Memory B cell (primary cell): ENCODE measurements around the gene PKD2L1.

Experiments used
- ATAC-seq: fragments of 150-1000 bp; cut with Tn5 transposase; 2 replicates; pipeline ENCODE4 v1.10.0; 2021; ENCODE audit warnings: low read depth, mild to moderate bottlenecking, moderate library complexity
- DNase-seq, 2 donors: peaks; one replicate each; pipeline ENCODE4 v3.0.0; 2022; ENCODE audit warnings: low spot score in 2 of 2
- H3K27ac Mint-ChIP-seq: one replicate; pipeline ENCODE4 v1.8.0; 2022; ENCODE audit warnings: mild to moderate bottlenecking, moderate library complexity, mixed read lengths
- H3K27me3 Mint-ChIP-seq: one replicate; pipeline ENCODE4 v1.8.0; 2022; ENCODE audit warnings: mixed read lengths
- H3K36me3 Mint-ChIP-seq: one replicate; pipeline ENCODE4 v1.8.0; 2022; ENCODE audit warnings: mild to moderate bottlenecking, mixed read lengths
- H3K4me1 Mint-ChIP-seq: one replicate; pipeline ENCODE4 v1.8.0; 2022; ENCODE audit warnings: mixed read lengths
- H3K4me3 Mint-ChIP-seq: one replicate; pipeline ENCODE4 v1.8.0; 2022; ENCODE audit warnings: mild to moderate bottlenecking, moderate library complexity, mixed read lengths
- H3K9me3 Mint-ChIP-seq: one replicate; pipeline ENCODE4 v1.8.0; 2022; ENCODE audit warnings: mixed read lengths

The PKD2L1 gene

DNA sequence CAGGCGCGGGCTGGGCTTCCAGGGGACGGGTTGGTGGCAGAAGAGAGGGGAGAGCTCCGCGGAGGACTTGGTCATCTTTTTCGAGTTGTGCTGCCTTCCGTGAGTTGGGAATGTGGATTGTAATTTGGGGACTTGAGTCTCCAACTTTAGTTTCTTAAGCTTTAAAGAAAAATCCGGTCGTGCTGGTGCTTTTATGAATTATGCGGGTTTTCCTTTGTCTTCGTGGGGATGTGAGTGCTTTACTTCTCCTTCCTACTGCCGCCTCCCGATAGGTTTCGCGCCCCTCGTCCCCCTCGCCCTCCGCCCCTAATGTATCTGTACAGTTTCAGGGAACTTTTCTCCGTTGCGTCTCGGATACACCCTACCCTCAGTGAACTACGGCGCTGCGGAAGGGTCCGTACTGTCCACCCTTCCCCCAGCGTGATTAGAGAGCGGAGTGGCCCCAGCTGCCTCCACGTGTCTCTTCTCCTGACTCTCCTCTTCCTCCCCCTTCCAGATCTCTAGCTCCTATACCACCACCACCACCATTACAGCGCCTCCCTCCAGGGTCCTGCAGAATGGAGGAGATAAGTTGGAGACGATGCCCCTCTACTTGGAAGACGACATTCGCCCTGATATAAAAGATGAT, 17.7 kb upstream of the PKD2L1 start:
- no peak for ATAC-seq
- Mint-ChIP-seq H3K27me3 (no peaks in the 10 kb centered on the region), H3K4me1 (peaks cover 16% of the 10 kb centered on the region), H3K4me3 (peak overlapping the region; percentile 78), H3K36me3 (peaks cover 7% of the 10 kb centered on the region), H3K27ac (no peak overlapping the region), H3K9me3 (no peaks in the 10 kb centered on the region)
- no peak for DNase-seq

DNA sequence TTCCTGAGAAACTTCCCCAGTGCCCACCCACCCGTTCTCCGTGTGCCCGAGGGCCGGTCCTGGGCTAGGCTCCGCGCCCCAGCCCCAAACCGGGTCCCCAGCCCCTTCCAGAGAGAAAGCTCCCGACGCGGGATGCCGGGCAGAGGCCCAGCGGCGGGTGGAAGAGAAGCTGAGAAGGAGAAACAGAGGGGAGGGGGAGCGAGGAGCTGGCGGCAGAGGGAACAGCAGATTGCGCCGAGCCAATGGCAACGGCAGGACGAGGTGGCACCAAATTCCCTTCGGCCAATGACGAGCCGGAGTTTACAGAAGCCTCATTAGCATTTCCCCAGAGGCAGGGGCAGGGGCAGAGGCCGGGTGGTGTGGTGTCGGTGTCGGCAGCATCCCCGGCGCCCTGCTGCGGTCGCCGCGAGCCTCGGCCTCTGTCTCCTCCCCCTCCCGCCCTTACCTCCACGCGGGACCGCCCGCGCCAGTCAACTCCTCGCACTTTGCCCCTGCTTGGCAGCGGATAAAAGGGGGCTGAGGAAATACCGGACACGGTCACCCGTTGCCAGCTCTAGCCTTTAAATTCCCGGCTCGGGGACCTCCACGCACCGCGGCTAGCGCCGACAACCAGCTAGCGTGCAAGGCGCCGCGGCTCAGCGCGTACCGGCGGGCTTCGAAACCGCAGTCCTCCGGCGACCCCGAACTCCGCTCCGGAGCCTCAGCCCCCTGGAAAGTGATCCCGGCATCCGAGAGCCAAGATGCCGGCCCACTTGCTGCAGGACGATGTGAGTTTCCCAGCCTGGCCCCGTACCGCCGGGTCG, 16.9 kb upstream of the PKD2L1 start, which contains the start of gene SCD:
Gene SCD, plus strand, starts transcription at position 469 of the 803 bp plus-strand sequence. Its CDS starts 272 bp downstream, at position 741.
- Mint-ChIP-seq H3K9me3 (no peaks in the 10 kb centered on the region), H3K36me3 (peaks cover 2% of the 10 kb centered on the region), H3K4me1 (peaks cover 16% of the 10 kb centered on the region), H3K4me3 (peak within 1 kb of the TSS; percentile 78), H3K27me3 (no peaks in the 10 kb centered on the region), H3K27ac (peak within 1 kb of the TSS; percentile 39)
- ATAC-seq (peak; percentile 91), DNase-seq (peak; percentile 66 to 68)

DNA sequence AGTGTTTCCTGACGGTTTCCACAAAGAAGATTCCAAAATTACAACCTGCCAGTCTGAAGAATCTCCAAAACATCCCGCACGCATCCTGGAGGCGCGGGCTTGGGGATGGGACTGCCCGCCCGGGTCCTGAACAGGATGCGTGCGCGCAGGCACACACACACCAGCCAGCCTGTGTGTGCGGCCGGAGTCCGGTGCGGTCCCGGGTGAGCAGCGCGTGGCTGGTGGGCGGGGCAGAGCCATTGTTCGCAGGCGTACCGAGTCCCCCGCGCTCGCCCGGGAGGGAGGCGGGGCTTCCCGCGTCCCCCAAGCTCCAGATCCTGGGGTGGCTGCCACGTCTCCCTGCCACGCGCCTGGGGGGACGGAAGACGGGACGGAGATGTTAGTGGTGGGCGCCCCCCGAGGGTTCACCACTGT, 16.3 kb upstream of the PKD2L1 start:
- ATAC-seq, result peak; percentile 68
- H3K4me3 Mint-ChIP-seq, result peak overlapping the region; percentile 78
- H3K27me3 Mint-ChIP-seq, result no peaks in the 10 kb centered on the region
- H3K27ac Mint-ChIP-seq, result peak overlapping the region; percentile 39
- no peaks in the 10 kb centered on the region for H3K9me3 Mint-ChIP-seq
- peaks cover 2% of the 10 kb centered on the region for H3K36me3 Mint-ChIP-seq
- H3K4me1 Mint-ChIP-seq, result peaks cover 16% of the 10 kb centered on the region
- DNase-seq, result peak; percentile 37 to 51

DNA sequence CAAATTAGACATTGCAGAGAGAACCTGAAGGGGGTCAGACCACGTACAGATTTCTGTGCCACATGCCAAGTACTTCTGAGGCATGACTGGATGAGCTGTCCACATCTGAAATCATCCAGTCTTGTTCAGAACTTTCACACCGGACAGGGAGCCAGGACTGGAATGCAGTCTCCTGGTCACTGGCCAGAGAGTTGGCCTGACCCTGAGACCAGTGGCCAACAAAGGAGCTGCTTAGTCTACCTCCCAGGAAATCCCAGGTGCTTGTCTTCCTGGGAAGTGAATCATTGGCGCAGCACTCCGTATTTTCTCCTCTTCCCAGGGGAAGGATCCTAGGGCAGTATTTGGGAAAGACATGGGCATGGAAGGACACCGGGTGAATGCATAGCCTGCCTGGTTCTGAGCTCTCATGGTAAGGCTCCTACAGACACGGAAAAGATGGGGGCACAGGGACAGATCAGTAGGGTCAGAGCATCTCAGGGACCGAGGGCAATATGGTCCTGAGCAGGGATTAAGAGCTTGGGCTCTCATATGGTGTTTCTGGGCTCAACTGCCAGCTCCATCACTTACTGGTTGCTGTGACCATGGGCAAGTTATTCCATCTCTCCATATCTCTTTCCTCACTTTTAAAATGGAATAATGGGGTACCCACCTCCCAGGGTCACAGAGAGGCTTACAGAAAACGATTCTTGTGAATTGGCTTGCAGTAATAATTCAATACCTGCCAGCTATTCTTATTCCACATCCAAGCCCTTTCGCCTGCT, 15.7 kb upstream of the PKD2L1 start:
- H3K4me1 Mint-ChIP-seq, result peaks cover 16% of the 10 kb centered on the region
- H3K27me3 Mint-ChIP-seq, result no peaks in the 10 kb centered on the region
- peak overlapping the region; percentile 78 for H3K4me3 Mint-ChIP-seq
- peak overlapping the region; percentile 39 for H3K27ac Mint-ChIP-seq
- no peaks in the 10 kb centered on the region for H3K9me3 Mint-ChIP-seq
- ATAC-seq (no peak), DNase-seq (no peak)
- H3K36me3 Mint-ChIP-seq, result no peaks in the 10 kb centered on the region

DNA sequence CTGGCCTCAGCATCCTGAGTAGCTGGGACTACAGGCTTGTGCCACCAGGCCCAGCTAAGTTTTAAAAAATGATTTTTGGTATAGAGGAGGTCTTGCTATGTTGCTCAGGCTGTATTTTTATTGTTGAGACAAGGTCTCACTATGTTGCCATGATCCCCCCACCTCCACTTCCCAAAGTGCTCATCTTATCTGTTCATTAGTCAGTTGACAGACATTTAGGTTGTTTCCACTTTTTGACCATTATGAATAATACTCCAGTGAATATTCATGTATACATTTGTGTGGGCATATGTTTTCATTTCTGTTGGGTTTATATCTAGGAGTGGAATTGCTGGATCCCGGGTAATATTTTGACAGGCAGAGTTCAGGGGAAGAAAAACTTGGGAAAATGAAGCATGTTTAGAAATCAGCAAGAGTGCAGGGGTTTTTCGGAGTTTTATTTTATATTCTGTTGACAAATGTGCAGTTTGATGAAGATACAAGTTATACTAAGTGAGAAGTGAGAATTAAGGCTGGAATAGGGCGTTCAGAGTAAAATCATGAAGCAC, 14.3 kb upstream of the PKD2L1 start:
- no peak overlapping the region for H3K4me3 Mint-ChIP-seq
- no peaks in the 10 kb centered on the region for H3K9me3 Mint-ChIP-seq
- no peak for DNase-seq
- ATAC-seq, result no peak
- no peaks in the 10 kb centered on the region for H3K27me3 Mint-ChIP-seq
- no peak overlapping the region for H3K27ac Mint-ChIP-seq
- no peaks in the 10 kb centered on the region for H3K36me3 Mint-ChIP-seq
- H3K4me1 Mint-ChIP-seq, result peaks cover 22% of the 10 kb centered on the region

DNA sequence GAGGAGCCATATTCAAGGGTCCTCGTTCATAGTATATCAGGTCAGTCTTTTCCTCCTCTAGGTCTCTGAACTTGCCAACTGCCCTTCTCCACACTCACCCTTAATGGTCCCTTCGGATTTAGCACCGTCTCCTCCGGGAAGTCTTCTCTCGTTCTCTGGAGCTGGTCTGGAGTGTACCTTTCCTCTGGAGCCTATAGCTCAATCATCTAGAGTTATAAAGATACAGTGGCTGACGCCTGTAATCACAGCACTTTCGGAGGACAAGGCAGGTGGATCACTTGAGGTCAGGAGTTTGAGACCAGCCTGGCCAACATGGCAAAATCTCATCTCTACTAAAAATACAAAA, 12.6 kb upstream of the PKD2L1 start:
- Mint-ChIP-seq H3K36me3 (no peaks in the 10 kb centered on the region), H3K4me1 (peaks cover 24% of the 10 kb centered on the region), H3K9me3 (no peaks in the 10 kb centered on the region), H3K27me3 (no peaks in the 10 kb centered on the region), H3K27ac (no peak overlapping the region), H3K4me3 (no peak overlapping the region)
- DNase-seq (no peak), ATAC-seq (no peak)

DNA sequence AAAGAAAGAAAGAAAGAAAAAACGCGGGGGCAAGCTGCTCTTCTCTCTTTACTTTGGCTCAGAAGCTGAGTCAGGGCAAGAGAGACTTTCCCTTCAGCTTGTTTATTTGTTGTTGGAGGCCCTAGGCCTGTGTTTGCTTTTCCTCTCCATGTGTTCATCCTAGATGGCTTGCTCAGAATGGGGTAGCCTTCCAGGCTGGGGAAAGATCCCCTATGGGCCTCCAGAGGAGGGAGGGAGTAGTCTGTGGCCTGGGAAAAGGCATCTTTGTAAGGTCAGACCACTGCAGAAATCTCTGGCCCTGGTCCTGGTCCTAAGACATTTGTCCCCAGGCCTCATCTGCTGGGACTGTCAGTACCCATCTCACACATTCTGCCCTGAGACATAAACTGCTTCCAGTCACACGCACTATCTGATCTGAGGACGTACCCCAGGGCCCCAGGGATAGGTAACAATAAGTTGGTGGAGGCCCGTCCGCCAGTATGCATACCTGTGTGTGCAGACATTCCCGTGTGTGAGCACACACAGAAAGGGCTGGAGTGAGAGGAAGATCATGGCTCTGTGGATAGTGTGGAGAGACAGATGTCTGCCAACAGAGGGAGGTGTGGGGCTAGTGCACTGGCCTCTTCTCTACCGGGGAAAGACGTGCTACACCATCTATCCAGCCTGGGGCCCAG, 12.1 kb upstream of the PKD2L1 start:
- ATAC-seq (no peak), DNase-seq (no peak)
- H3K36me3 Mint-ChIP-seq, result no peaks in the 10 kb centered on the region
- peaks cover 24% of the 10 kb centered on the region for H3K4me1 Mint-ChIP-seq
- no peak overlapping the region for H3K27ac Mint-ChIP-seq
- H3K9me3 Mint-ChIP-seq, result no peaks in the 10 kb centered on the region
- H3K27me3 Mint-ChIP-seq, result no peaks in the 10 kb centered on the region
- no peak overlapping the region for H3K4me3 Mint-ChIP-seq

DNA sequence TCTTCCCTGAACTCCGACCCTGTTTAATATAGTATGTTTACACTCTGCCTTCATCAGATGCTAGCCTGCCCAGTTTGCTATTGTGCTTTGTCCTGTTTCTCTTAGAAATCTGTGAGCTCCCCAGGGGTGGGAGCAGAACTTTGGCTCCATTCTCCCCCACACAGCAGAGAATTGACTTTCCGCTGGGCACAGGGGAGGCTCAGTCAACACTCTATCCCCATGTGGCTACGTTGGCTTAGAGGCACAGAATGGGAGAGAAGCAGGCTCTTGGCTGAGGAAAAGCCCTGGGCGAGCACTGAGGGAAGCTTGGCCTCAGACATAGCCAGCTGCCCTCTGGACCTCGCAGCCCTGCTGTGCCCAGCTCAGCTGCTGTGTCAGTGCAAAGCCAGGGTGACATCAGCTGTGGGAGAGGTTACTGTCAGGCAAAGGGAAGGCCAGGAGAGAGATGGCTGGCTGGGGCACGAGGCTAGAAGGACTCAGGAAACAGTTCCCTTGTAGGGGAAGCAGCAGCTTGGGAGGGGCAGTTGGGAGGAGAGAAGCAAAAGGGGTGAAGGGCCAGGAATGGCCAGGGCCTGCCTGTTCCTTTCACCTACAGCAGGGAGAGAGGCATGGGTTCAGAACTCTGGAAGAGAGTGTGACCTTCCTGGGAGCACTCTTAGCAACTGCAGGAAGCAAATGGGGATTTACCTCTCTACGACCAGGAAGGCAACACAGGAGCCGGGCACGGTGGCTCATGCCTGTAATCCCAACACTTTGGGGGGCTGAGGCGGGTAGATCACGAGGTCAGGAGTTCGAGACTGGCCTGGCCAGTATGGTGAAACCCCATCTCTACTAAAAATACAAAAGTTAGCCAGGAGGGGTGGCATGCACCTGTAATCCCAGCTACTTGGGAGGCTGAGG, 11.2 kb upstream of the PKD2L1 start:
- ATAC-seq, result no peak
- H3K27ac Mint-ChIP-seq, result no peak overlapping the region

DNA sequence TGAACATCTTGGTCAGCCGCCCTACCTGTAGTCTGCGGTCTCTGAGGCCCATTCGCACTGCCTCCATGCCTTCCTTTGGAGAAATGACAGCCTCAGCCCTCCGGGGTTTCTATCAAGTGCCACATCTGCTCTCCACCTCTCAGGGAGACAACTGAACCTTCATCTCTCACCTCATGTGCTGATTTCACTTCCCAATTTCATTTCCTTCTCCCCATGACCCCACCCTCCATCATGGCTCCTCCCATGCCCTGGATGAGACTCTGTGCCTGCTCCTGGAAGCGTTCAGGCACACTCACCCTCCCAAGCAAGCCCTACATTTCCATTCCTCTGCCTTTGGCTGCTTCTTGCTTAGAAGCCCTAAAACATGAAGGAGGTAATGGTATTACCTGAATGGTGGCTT, 9.2 kb upstream of the PKD2L1 start:
- Mint-ChIP-seq H3K4me1 (peaks cover 17% of the 10 kb centered on the region), H3K27ac (no peak overlapping the region), H3K36me3 (no peaks in the 10 kb centered on the region), H3K27me3 (no peaks in the 10 kb centered on the region), H3K4me3 (peak overlapping the region; percentile 54), H3K9me3 (no peaks in the 10 kb centered on the region)
- ATAC-seq (peak; percentile 89), DNase-seq (peak; percentile 36 to 47)

More for the DNA sequence above, 11.2 kb upstream of the PKD2L1 start:
- Mint-ChIP-seq H3K36me3 (no peaks in the 10 kb centered on the region), H3K4me1 (peaks cover 23% of the 10 kb centered on the region), H3K27me3 (no peaks in the 10 kb centered on the region), H3K4me3 (no peak overlapping the region), H3K9me3 (no peaks in the 10 kb centered on the region)
- no peak for DNase-seq

DNA sequence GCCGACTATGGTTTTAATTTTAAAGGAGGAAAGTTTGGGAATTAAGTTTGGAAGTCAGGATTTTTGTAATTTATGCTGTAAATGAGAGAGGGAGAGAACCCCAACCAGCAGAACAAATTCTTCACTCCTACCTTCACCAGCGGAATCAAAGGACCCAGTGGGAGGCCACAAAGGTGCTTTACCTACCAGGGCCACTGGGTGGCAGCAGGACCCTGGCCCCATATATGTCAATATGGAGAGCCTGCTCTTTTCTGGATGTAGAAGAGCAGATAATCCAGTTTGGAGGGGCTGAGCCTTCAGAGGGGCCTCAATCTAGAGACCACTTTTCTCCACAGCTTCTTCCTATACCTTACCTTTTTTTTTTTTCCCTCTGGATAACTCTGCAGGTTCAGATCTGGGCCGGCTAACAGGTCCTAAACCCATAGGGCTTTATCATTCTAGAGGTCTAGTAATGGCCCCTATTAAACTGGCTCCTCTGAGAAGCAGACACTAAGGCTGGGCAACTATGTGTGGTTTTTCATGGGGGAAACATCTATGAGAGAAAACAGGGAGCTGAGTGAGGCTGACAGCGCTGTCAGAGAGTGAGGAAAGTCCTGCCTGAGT, 8.5 kb upstream of the PKD2L1 start:
- H3K9me3 Mint-ChIP-seq, result no peaks in the 10 kb centered on the region
- DNase-seq, result peak; percentile 74 to 75
- H3K4me1 Mint-ChIP-seq, result peaks cover 17% of the 10 kb centered on the region
- H3K4me3 Mint-ChIP-seq, result peak overlapping the region; percentile 59
- H3K27me3 Mint-ChIP-seq, result peaks cover 3% of the 10 kb centered on the region
- ATAC-seq, result peak; percentile 76
- H3K36me3 Mint-ChIP-seq, result no peaks in the 10 kb centered on the region
- H3K27ac Mint-ChIP-seq, result no peak overlapping the region

DNA sequence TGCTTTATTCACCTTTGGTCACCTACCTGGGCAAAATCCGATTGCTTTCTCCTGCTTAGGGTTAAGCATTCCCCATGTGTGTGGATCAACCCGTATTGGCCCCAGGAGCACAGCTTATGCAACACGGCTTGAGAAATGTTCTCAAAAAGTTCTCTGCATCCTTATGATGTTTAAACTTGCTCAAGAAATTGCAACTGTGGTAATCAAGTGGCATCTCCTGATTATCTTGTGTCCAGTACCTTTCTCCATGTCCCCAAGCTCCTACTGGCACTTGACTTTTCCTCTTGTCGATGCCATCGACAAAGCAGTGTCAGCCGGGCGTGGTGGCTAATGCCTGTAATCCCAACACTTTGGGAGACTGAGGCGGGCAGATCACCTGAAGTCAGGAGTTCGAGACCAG, 4.7 kb upstream of the PKD2L1 start:
- H3K9me3 Mint-ChIP-seq, result no peaks in the 10 kb centered on the region
- DNase-seq (no peak), ATAC-seq (no peak)
- H3K27me3 Mint-ChIP-seq, result peaks cover 17% of the 10 kb centered on the region
- peaks cover 14% of the 10 kb centered on the region for H3K4me1 Mint-ChIP-seq
- no peak overlapping the region for H3K27ac Mint-ChIP-seq
- H3K36me3 Mint-ChIP-seq, result no peaks in the 10 kb centered on the region
- H3K4me3 Mint-ChIP-seq, result no peak overlapping the region

DNA sequence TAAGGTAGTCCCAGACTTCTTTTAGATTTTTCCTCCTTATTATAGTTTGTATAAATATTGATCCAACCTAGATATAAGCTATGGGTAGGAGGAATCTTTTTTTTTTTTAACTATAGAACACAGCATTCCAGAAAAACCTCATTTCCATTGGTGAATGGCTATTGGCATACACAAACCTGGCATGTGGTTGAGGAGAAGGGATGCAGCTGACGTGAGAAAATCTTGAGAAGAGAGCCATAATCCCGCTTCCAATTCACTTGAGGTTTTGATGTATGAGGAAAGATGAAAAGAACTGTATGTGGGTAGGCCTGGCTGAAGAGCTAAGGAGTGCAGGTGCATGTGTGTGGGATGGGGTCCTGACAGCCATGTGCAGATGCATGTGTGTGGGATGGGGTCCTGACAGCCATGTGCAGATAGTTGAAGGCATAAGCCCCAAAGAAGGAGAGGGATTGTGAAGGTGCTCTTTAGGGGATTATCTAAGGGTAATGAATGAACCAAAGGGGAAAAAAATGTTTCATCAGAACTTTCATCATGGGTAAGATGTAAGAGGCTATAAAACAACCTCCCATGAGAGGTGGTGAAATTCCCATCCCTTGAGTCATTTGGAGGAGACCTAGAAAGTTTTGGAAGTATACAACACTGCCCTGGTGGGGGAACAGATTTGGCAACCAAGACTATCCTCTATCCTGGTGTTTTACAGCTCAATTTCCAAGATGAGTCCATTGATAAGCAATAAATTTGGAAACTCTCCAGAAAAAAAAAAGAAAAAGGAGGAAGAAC, 3.8 kb upstream of the PKD2L1 start:
- ATAC-seq, result no peak
- no peak for DNase-seq
- no peaks in the 10 kb centered on the region for H3K36me3 Mint-ChIP-seq
- no peaks in the 10 kb centered on the region for H3K9me3 Mint-ChIP-seq
- H3K4me3 Mint-ChIP-seq, result no peak overlapping the region
- peaks cover 6% of the 10 kb centered on the region for H3K4me1 Mint-ChIP-seq
- H3K27me3 Mint-ChIP-seq, result peaks cover 17% of the 10 kb centered on the region
- H3K27ac Mint-ChIP-seq, result no peak overlapping the region
